HepG2 (cell line): ENCODE results near the gene IGF2. TPM values are rescaled to one million over a fixed set of nuclear protein-coding genes. Genes with fewer than 3 reads are reported as not detected.

ENCODE experiments used
- ATAC-seq: fragments of 200-7000 bp; cut with Tn5 transposase; 3 replicates; pipeline ENCODE4 v1.9.1; 2020; ENCODE audit warnings: mild to moderate bottlenecking, moderate library complexity
- BruUV-seq: library from RNA; stranded (reverse); fragments of 400-500 nt; replicated peaks from 2 replicates; lab custom pipeline; 2021; lab: Mats Ljungman, UMichigan
- CTCF ChIA-PET: fragments of 300-600 bp; formaldehyde crosslinking; extraction: SDS; loops from one replicate; lab custom pipeline; 2021; ENCODE audit warnings: low total read pairs, inconsistent platforms, low intra/inter-chr PET ratio; lab: Yijun Ruan, JAX
- POLR2A ChIA-PET: fragments of 350-600 bp; sonication (Branson Sonifier 250); formaldehyde crosslinking; loops from one replicate; lab custom pipeline; 2020; ENCODE audit warnings: antibody characterized with exemption, inconsistent platforms; lab: Yijun Ruan, JAX
- DNase-seq: peaks from one replicate; pipeline ENCODE4 v3.0.0-alpha.2; 2015; ENCODE audit warnings: low spot score
- FAIRE-seq: peaks from 3 replicates; lab custom pipeline; 2011; peaks lifted over from hg19 to GRCh38; lab: Jason Lieb, UNC
- H2AFZ ChIP-seq: one replicate; pipeline ENCODE4 v1.6.1; 2011; ENCODE audit warnings: low read length, inconsistent platforms
- H3K27ac ChIP-seq: fragments of 300-600 bp; 3 replicates; pipeline ENCODE4 v1.8.0; 2011; ENCODE audit warnings: mixed run types, mild to moderate bottlenecking, mixed read lengths, low read length, inconsistent platforms; ENCODE audit not compliant: insufficient read depth; ENCODE audit errors: extremely low read length
- H3K27me3 ChIP-seq, 2 experiments: fragments of 200-600 bp in 1 of 2; 2 replicates in 1 of 2; 3 replicates in 1 of 2; pipeline versions ENCODE4 v1.6.0 to v1.8.0; 2011; ENCODE audit warnings: low read length in 2 of 2, mild to moderate bottlenecking in 2 of 2, moderate library complexity in 2 of 2, inconsistent platforms in 1 of 2; ENCODE audit not compliant: insufficient read depth in 2 of 2, control insufficient read depth in 1 of 2
- H3K36me3 ChIP-seq, 2 experiments: fragments of 200-600 bp in 1 of 2; replicated peaks in 1 of 2; 2 replicates in 1 of 2; 3 replicates in 1 of 2; pipeline versions ENCODE4 v1.5.1 to v1.8.0; 2011; ENCODE audit warnings: low read length in 2 of 2, inconsistent platforms in 1 of 2; ENCODE audit not compliant: insufficient read depth in 2 of 2, control insufficient read depth in 1 of 2
- H3K4me1 ChIP-seq: 2 replicates; pipeline ENCODE4 v1.5.1; 2012; ENCODE audit warnings: low read length, inconsistent platforms; ENCODE audit not compliant: insufficient read depth
- H3K4me2 ChIP-seq: 2 replicates; pipeline ENCODE4 v1.6.0; 2011; ENCODE audit warnings: low read depth, low read length, inconsistent platforms
- H3K4me3 ChIP-seq, 3 experiments: fragments of 200-600 bp in 1 of 3; sonication (generic), shearing (Covaris generic) in 1 of 3; replicated peaks in 1 of 3; 2 replicates each; pipeline ENCODE4 v1.5.1; 2011 to 2016; ENCODE audit warnings: low read length in 3 of 3, inconsistent platforms in 2 of 3, low read depth in 2 of 3, mild to moderate bottlenecking in 2 of 3, control low read depth in 1 of 3, mixed read lengths in 1 of 3; ENCODE audit not compliant: insufficient read depth in 1 of 3
- H3K79me2 ChIP-seq: one replicate; pipeline ENCODE4 v1.6.1; 2011; ENCODE audit warnings: low read length, inconsistent platforms; ENCODE audit not compliant: insufficient read depth
- H3K9ac ChIP-seq: 2 replicates; pipeline ENCODE4 v1.6.0; 2011; ENCODE audit warnings: mild to moderate bottlenecking, low read depth, low read length, inconsistent platforms; ENCODE audit not compliant: insufficient read depth
- H3K9me3 ChIP-seq: 2 replicates; pipeline ENCODE4 v1.5.1; 2012; ENCODE audit warnings: mild to moderate bottlenecking, low read length
- H4K20me1 ChIP-seq: 2 replicates; pipeline ENCODE4 v1.6.0; 2011; ENCODE audit warnings: inconsistent platforms, mild to moderate bottlenecking, low read length, moderate library complexity; ENCODE audit not compliant: insufficient read depth
- CTCF ChIP-seq: sonication (generic); formaldehyde crosslinking; IDR thresholded peaks from 2 replicates; pipeline ENCODE4 v1.5.0; 2020; ENCODE audit warnings: mild to moderate bottlenecking, missing genetic modification reagents, moderate library complexity
- ELK4 ChIP-seq: sonication (generic); formaldehyde crosslinking; IDR thresholded peaks from 2 replicates; pipeline ENCODE4 v1.9.0; 2021; ENCODE audit warnings: missing genetic modification reagents, borderline replicate concordance
- MAF1 ChIP-seq: sonication (generic); formaldehyde crosslinking; IDR thresholded peaks from 2 replicates; pipeline ENCODE4 v1.5.0; 2020; ENCODE audit warnings: missing genetic modification reagents, borderline replicate concordance
- STAG1 ChIP-seq: sonication (generic); formaldehyde crosslinking; IDR thresholded peaks from 2 replicates; pipeline ENCODE4 v1.4.0; 2020; ENCODE audit warnings: missing genetic modification reagents
- ZNF256 ChIP-seq: sonication (generic); formaldehyde crosslinking; conservative IDR thresholded peaks from 2 replicates; pipeline ENCODE4 v1.4.0; 2020; ENCODE audit warnings: missing genetic modification reagents
- WGBS: methylation state at CpG from one replicate; pipeline ENCODE4 v1.1.6; 2017; ENCODE audit warnings: low lambda C conversion rate; 5-methylcytosine and 5-hydroxymethylcytosine counted together
- in situ Hi-C: cut with HindIII; loops from 2 replicates; pipeline ENCODE4 v1.10.0; 2017; ENCODE audit warnings: low pct_unique_long_range_greater_than_20kb; ENCODE audit not compliant: extremely low pct_ligation_motif_present
- intact Hi-C: fragments of 100-400 bp; cut with micrococcal nuclease; formaldehyde crosslinking; loops from one replicate; pipeline ENCODE4 v1.10.0; 2022; ENCODE audit not compliant: unreplicated experiment
- polyA plus RNA-seq, 8 experiments: library from polyadenylated mRNA; depleted of rRNA in 3 of 8; stranded (reverse) in 7 of 8; unstranded in 1 of 8; fragments of >200 nt; fragmentation: Illumina TruSeq in 4 of 8; extraction: Trizol in 4 of 8; gene quantifications; 2 replicates each; pipeline versions ENCODE4 v1.2.1 to v1.2.3, GENCODE V29; 2011 to 2016; ENCODE audit warnings: low read depth in 4 of 8, missing spikeins in 1 of 8, mixed read lengths in 1 of 8; ENCODE audit not compliant: insufficient read depth in 1 of 8
- total RNA-seq, 5 experiments: library from RNA; depleted of rRNA; stranded (reverse); fragments of >200 nt; fragmentation: Illumina TruSeq; extraction: Trizol; gene quantifications; 2 replicates each; pipeline ENCODE4 v1.2.3, GENCODE V29; 2016; ENCODE audit warnings: low read depth in 1 of 5

IGF2 gene
- total and polyA plus RNA-seq, 2 of the 13 experiments (the other 11 are each of a cell fraction or from before 2014, with no cell fraction given): 79.1 to 254 TPM

GRCh38 chr11:2173761-2174160, 34.6 kb upstream of the IGF2 start (continued):
- TF ChIP-seq ELK4 (CRISPR knock-in tag): no peak
- TF ChIP-seq MAF1: no peak

- no peaks in the 10 kb centered on the region for H3K36me3 ChIP-seq
- H3K27me3 ChIP-seq: peaks cover 35 to 71% of the 10 kb centered on the region in 2 experiments; a peak in 4 of 5 replicates
- FAIRE-seq (no peak), ATAC-seq (0 out of 3 replicates have a peak, but pooled peaks have one; percentile 9), DNase-seq (no peak)
- ChIA-PET CTCF (no interaction called here), POLR2A (no interaction called here)
- 0 out of 2 replicates have a peak, but pooled peaks cover 10% of the 10 kb centered on the region for H3K4me1 ChIP-seq
- intact Hi-C loops (no loop called here), in situ Hi-C loops (no loop called here)
- H3K9ac ChIP-seq: no peak overlapping the region
- BruUV-seq: no TSS peak
- no peaks in the 10 kb centered on the region for H3K79me2 ChIP-seq
- H3K4me3 ChIP-seq: no peak overlapping the region
- H3K4me2 ChIP-seq: no peak overlapping the region
- no peak overlapping the region for H2AFZ ChIP-seq
- H3K27ac ChIP-seq: no peak overlapping the region
- TF ChIP-seq ZNF256 (CRISPR knock-in tag) (no peak), STAG1 (0 out of 2 replicates have a peak, but pooled peaks have one; percentile 15), CTCF (peak; percentile 40)
- no peaks in the 10 kb centered on the region for H4K20me1 ChIP-seq
- WGBS: 16% methylated on average over 12 of the region's 16 CpGs
- no peaks in the 10 kb centered on the region for H3K9me3 ChIP-seq
Measured at GRCh38 chr11:2173150-2173693, 34.0 kb upstream of the IGF2 start.
